ENCODE data around the gene NMNAT2. TPM values are rescaled to one million over a fixed set of nuclear protein-coding genes. Genes with fewer than 3 reads are reported as not detected.

Gene NMNAT2
- total and polyA plus RNA-seq, 2 of the 8 experiments (the other 6 are each of a cell fraction or from before 2014, with no cell fraction given), result 6.5 to 20.9 TPM

DNA sequence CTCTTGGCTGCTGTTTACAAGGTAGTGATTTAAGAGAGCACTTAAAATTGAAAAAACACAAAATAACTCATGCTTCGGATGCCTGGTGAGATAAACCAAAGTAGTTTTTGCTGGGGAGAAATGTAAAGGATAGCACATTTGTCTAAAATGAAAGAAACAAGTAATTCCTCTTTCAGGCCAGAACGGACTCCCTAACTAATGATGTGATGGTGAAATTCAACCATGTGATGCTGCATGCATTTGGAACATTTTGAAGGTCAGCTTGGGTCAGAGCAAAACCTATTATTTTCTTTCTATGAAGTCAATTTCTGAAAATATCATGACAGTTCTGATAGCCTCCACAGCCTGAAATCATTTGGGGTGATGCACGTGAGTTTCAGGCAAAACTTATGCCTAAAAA is 27.6 kb downstream of the NMNAT2 start:
- Histone ChIP-seq H2BK15ac (ENCODE audit: low read length) (no peak overlapping the region), H3K23me2 (ENCODE audit: low read depth, low read length) (no peaks in the 10 kb centered on the region), H3K79me2 (ENCODE audit: control insufficient read depth in 1 of 2, insufficient read depth in 2 of 2, low read length in 2 of 2) (no peaks in the 10 kb centered on the region), H2BK5ac (ENCODE audit: low read depth, low read length) (no peak overlapping the region), H4K5ac (ENCODE audit: insufficient read length, low read depth, low read length) (no peak overlapping the region), H2AFZ (ENCODE audit: low read length) (no peak overlapping the region), H3K18ac (ENCODE audit: extremely low read depth, low read length) (no peak overlapping the region), H3K36me3 (ENCODE audit: control insufficient read depth in 2 of 4, insufficient read depth in 4 of 4, low read length in 3 of 4) (no peaks in the 10 kb centered on the region), H3K4me3 (ENCODE audit: extremely low read depth in 1 of 4, insufficient read depth in 2 of 4, low read depth in 3 of 4, low read length in 4 of 4) (no peak overlapping the region), H3K4me1 (replicated peaks in 1 of 4; ENCODE audit: control insufficient read depth in 3 of 4, insufficient read depth in 4 of 4, low read length in 3 of 4) (peaks cover 0 to 3% (median under 1%) of the 10 kb centered on the region in 4 experiments; a peak in 2 of 7 replicates), H3K27ac (ENCODE audit: low read depth, low read length) (no peak overlapping the region), H4K8ac (ENCODE audit: extremely low read depth, insufficient read depth, low read length) (no peak overlapping the region), H3K9ac (replicated peaks in 1 of 4; ENCODE audit: extremely low read depth in 1 of 4, low read depth in 3 of 4, low read length in 3 of 4) (no peak overlapping the region; a peak in 1 of 7 replicates), H2BK120ac (replicated peaks; ENCODE audit: low read depth, low read length) (no peak overlapping the region), H2BK12ac (ENCODE audit: low read depth, low read length) (no peak overlapping the region), H3K4ac (replicated peaks; ENCODE audit: insufficient read length, low read depth, low read length) (no peak overlapping the region), H3K79me1 (ENCODE audit: low read depth, low read length) (no peaks in the 10 kb centered on the region), H3K9me3 (ENCODE audit: insufficient read depth in 2 of 2, low read depth in 1 of 2, low read length in 1 of 2) (no peaks in the 10 kb centered on the region), H3K23ac (ENCODE audit: insufficient read length) (no peak overlapping the region), H2AK5ac (ENCODE audit: low read depth, low read length) (no peak overlapping the region), H3K56ac (replicated peaks; ENCODE audit: insufficient read length, low read depth, low read length) (no peak overlapping the region), H3K27me3 (replicated peaks in 1 of 4; ENCODE audit: control insufficient read depth in 3 of 4, extremely low read depth in 1 of 4, insufficient read depth in 3 of 4, low read length in 3 of 4) (no peaks in the 10 kb centered on the region), H4K20me1 (replicated peaks in 1 of 2; ENCODE audit: control insufficient read depth in 1 of 2, insufficient read depth in 2 of 2, low read length in 2 of 2) (no peaks in the 10 kb centered on the region), H3K4me2 (ENCODE audit: insufficient read depth in 1 of 2, low read depth in 2 of 2, low read length in 2 of 2) (no peak overlapping the region), H4K91ac (replicated peaks; ENCODE audit: insufficient read length, low read length) (no peak overlapping the region), H3K14ac (ENCODE audit: insufficient read length) (no peak overlapping the region), H2BK20ac (ENCODE audit: low read length) (no peak overlapping the region)
- ChIA-PET CTCF (ENCODE audit: partially characterized antibody) (no interaction called here), POLR2A (ENCODE audit: partially characterized antibody) (interaction anchor here (0.9 kb wide), 1 partner anchor 13 kb away, joined by 4 read pairs; no protein-coding TSS in a partner anchor)
- 91% methylated on average over 3 of the region's 3 CpGs; no CpG with 5 or more reads in 1 of the 2 experiments for WGBS, 2 experiments (ENCODE audit: extremely low coverage in 1 of 2, insufficient coverage in 1 of 2, insufficient read length in 1 of 2, insufficient replicate concordance in 2 of 2, low coverage in 1 of 2, low lambda C conversion rate in 2 of 2, missing lambda C conversion rate in 1 of 2)
- FAIRE-seq (no peak), DNase-seq (ENCODE audit: low read depth in 1 of 2, low spot score in 2 of 2) (no peak)
- no peak for TF ChIP-seq SIX5 (IDR thresholded peaks at IDR 0.05; ENCODE audit: low read depth, low read length)
- TF ChIP-seq GABPA (IDR thresholded peaks at IDR 0.05; ENCODE audit: borderline replicate concordance, insufficient read depth, low read length), result no peak
- TF ChIP-seq GTF2F1 (IDR thresholded peaks at IDR 0.05; ENCODE audit: borderline replicate concordance, low read depth, low read length), result no peak
- no peak for TF ChIP-seq KDM4A (IDR thresholded peaks at IDR 0.05; ENCODE audit: low read depth, low read length, severe bottlenecking)
- TF ChIP-seq KDM1A (IDR thresholded peaks at IDR 0.05; ENCODE audit: borderline replicate concordance, low read length), result no peak
- TF ChIP-seq SP1 (IDR thresholded peaks at IDR 0.05; ENCODE audit: low read depth, low read length), result no peak
- TF ChIP-seq, protein P1, sequence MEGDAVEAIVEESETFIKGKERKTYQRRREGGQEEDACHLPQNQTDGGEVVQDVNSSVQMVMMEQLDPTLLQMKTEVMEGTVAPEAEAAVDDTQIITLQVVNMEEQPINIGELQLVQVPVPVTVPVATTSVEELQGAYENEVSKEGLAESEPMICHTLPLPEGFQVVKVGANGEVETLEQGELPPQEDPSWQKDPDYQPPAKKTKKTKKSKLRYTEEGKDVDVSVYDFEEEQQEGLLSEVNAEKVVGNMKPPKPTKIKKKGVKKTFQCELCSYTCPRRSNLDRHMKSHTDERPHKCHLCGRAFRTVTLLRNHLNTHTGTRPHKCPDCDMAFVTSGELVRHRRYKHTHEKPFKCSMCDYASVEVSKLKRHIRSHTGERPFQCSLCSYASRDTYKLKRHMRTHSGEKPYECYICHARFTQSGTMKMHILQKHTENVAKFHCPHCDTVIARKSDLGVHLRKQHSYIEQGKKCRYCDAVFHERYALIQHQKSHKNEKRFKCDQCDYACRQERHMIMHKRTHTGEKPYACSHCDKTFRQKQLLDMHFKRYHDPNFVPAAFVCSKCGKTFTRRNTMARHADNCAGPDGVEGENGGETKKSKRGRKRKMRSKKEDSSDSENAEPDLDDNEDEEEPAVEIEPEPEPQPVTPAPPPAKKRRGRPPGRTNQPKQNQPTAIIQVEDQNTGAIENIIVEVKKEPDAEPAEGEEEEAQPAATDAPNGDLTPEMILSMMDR (IDR thresholded peaks at IDR 0.05; ENCODE audit: control extremely low read depth in 1 of 3, insufficient read depth in 1 of 3, low read depth in 1 of 3, low read length in 3 of 3), result no peak
- TF ChIP-seq CTBP2 (IDR thresholded peaks at IDR 0.05; ENCODE audit: borderline replicate concordance, insufficient read depth, insufficient read length, low read length), result no peak
- no peak for TF ChIP-seq NRF1 (IDR thresholded peaks at IDR 0.05; ENCODE audit: low read depth, low read length)
- no peak for TF ChIP-seq POU5F1 (IDR thresholded peaks at IDR 0.05; ENCODE audit: low read depth, low read length)
- TF ChIP-seq SIRT6 (IDR thresholded peaks at IDR 0.05; ENCODE audit: low read length), result no peak
- TF ChIP-seq EGR1 (IDR thresholded peaks at IDR 0.05; ENCODE audit: borderline replicate concordance, low read depth, low read length), result no peak
